ENCODE measurements around the gene GTF3C1.
A peak's percentile ranks its signal among the peaks of the same experiment; 100 is the strongest.

Gene GTF3C1

DNA sequence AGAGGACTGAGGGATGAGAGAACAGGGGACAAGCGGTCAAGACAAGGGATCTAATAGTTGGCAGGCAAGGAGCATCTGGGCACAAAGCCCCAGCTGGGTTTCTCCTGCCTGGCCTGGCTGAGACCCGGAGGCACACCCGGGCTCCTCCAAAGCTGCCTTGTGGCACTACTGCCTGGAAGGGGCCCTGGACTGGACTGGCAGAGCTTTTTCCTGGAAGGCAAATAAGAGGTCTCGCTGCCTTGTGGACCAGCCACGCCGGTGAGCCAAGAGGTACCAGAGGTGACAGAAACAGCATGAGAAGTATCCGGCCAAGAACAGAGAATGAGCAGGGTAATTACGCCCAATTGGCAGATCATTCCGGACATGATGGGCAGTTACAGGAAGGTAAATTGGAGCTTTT is 64.6 kb downstream of the GTF3C1 start:
- no peak for DNase-seq

DNA sequence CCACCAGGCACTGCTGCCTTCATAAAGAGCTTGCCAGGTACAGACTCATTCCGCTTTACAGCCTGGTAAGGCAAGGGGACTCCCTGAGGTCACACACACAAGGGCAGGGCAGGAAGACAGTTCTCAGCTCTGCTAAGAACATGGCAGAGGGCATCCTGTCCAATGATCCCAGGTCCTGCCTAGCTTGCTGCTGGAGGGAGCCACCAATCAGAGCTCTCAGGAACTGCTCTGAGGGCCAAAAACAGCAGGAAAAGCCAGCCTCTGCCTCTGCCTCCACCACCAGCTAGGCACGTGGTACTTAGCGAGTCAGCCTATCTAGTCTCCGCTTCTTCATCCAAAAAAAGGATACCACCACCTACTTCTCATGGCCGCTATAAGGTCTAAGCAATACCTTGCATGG is 66.1 kb downstream of the GTF3C1 start:
- no peak for DNase-seq

DNA sequence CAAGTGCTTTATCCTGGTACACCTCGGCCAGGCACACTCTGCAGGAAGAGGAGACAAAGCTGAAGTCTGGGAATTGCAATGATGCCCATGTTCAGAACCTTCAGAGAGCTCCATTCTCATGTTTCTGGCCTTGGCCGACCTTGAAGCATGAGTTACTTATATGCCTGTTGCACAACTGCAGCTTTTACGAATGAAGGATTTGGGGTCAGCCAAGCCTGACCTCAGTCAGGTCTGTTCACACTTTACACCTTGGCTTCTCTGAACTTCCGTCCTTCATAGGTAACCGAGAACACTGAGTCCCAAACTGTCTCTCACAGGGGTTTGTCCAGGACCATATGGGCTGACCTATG is 66.7 kb downstream of the GTF3C1 start:
- no peak for DNase-seq

DNA sequence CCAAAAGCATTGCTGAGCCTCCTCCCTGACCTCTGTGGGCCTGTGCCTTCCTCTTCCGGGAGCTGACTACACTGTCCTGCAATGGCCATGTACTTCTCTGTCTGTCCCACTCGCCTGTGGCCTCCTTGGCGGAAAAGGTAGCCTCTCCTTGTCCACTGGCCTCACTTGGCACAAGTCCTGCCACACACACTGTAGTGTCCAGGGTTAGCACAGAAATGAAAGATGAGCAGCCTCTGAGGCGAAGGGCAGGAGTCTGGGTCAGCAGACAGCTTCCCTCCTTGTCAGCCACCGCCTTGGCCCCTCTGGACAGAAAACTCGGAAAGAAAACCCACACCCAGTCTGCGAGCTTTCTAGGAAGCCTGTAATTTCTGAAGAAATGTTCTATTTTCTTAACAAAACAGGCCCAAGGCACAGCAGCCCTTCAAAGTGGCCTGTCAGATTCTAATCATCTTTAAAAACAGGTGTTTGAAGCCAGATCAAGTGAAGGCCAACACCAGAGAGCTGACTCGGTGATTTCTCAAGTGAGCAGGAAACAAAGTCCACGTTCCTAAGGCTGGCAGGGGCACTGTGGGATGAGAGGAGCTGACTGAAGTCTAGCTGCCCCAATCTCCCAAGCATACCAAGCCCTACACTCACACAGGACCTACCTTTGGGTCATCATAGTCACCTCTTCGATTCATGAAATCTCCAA is 67.2 kb downstream of the GTF3C1 start:
- no peak for DNase-seq

DNA sequence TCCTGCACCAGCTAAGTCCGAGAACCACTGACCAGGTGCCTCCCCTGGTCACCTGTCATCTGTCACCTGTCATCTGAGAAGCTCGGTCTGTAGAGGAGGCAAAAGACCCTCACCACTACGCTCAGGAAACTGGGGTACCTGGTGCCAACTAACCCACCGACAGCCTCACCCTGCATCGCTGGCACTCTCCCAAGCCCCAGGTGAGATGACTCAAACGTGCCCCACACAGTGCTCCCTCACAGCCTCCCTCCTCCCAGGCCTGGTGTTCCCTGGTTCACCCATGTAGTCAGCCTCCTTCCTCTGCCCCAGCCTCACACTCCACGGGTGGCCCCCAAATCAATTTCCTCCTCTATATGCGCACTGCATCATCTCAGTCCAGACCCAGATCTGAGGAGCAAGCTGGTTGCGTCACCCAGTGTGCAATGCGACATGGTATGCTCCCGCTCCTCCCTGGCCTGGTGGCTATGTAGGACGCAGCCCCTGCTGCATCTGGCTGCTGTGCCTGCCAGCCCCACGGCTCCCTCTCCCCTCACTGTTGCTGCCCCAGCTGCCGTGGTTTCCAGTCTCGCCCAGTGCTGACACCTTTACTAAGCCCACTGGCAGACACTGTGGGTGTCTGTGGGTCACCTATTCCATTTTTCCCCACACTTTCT is 68.3 kb downstream of the GTF3C1 start:
- DNase-seq, result no peak

DNA sequence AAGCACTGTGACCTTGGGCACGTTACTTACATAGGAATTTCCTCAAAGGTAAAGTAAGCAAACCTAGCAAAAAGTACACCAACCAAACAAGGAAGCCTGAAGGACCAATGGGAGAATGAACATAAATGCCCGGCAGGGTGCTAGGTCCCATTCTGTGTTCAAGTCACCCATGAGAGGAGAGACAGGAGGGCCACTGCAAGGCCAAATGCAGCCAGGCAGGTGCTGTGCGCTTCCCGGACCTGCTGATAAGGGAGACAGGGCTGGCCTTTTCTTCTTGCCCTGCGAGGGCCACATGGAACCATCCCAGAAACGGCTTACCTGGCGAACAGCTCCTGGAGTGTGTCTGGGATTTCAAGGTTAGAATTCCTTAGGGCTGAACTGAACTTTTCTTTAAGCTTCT is 69.0 kb downstream of the GTF3C1 start:
- no peak for DNase-seq

DNA sequence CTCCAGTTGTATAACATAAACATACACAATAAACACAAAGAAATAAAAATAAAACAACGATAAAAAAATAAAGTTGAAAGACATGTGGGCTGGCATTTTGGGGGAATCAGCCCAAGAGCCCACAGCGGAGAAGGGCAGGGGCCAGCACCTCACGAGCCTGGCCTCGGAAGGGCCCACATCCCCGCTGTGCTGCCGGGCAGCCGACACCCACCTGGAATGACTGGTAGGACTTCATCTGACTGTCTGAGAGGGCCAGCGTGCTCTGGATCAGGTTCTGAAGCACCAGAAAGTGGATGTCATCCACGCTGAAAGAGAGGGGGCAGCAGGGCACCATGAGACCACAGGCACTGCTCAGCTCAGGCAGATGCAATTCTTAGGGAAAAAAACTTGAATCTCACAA is 73.5 kb downstream of the GTF3C1 start:
- no peak for DNase-seq

DNA sequence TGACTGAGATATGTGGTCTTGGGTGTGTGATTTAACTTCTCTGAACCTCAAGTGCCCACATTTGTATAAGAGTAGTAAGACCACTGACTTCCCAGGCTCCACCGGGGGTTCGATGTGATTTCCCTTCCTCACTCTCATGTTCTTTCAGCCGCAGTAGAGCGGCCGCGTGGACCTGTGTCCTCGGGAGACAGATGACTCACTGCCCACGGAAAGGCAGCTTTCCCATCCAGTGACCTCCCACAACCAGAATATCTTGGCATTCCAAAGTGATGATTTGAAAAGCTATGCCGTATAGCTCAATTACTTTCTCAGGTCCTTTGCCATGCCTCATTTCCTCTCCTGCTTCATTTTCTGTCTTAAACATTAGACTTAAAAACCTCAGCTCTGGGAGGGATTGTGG is 74.2 kb downstream of the GTF3C1 start:
- no peak for DNase-seq

DNA sequence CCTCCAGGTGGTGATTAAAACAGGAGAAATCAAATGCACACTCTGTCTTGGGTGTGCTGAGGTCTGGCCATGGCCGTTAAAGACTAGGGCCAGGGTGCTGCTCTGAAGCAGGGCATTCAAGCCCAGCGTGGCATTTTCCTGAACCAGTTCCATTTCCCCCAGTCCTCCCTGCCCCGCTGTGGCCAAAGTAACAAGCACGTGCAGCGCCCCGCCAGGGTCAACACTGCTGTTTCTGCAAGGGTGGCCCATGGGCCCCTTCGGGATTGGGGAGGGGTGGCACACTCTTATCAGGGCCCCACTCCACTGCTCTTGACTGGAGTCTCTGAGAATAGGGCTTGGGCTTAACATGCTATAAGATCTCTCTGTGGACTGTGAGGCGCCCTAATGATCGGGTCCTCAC is 74.8 kb downstream of the GTF3C1 start:
- no peak for DNase-seq

DNA sequence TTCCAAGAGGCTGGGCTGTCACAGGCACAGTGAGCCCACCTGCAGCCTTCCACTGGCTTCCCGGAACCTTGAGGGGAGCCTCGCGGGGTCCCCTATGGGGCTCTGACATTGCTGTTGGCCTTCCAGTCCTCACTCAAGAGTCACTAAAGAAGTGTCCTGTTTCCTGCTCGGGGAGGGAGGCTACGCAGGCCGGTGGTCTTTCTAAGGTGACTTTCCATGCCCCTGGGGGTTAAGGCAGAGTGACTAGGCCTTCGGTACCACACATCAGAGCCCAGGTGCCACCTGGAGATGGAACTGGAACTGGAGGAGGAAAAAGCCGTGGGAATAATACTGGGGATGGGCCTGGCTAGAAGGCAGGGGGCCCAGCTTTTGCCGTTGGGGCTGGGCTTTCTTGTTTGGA is 75.7 kb downstream of the GTF3C1 start:
- DNase-seq, result no peak

DNA sequence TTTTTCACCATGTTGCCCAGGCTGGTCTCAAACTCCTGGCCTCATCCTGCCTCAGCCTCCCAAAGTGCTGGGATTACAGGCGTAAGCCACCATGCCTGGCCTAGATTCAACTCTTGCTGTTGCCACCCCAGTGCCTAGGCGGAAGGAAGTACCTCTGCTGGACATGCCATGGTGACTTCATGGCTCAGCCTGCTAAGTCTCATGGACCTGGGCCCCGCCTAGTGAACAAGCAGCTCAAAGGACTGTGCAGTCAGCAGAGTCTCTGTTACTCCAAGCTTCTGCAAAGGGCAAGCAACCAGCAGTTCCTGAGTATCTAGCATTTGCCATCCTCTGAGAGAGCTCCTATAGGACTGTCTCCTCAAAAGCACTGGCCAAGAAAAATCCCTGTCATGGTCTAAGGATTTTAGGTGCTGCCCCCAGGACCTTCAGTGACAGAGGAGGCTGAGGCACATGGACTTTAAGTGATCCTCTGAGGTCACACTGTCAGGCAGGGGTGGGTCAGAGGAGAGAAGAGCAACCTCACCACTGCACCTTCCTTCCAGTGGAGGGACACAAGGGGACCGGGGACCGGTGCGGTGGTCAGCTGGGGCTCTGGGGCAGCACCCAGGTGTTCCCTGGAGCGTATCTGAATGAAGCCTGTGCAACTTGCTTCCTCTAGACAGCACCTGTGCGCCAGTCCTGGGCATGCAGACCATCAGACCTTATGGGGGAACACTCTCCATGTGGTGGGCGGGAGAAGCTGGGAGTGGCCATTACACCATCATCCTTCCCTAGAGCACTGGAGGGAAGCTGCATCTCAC is 76.4 kb downstream of the GTF3C1 start:
- DNase-seq, result no peak

DNA sequence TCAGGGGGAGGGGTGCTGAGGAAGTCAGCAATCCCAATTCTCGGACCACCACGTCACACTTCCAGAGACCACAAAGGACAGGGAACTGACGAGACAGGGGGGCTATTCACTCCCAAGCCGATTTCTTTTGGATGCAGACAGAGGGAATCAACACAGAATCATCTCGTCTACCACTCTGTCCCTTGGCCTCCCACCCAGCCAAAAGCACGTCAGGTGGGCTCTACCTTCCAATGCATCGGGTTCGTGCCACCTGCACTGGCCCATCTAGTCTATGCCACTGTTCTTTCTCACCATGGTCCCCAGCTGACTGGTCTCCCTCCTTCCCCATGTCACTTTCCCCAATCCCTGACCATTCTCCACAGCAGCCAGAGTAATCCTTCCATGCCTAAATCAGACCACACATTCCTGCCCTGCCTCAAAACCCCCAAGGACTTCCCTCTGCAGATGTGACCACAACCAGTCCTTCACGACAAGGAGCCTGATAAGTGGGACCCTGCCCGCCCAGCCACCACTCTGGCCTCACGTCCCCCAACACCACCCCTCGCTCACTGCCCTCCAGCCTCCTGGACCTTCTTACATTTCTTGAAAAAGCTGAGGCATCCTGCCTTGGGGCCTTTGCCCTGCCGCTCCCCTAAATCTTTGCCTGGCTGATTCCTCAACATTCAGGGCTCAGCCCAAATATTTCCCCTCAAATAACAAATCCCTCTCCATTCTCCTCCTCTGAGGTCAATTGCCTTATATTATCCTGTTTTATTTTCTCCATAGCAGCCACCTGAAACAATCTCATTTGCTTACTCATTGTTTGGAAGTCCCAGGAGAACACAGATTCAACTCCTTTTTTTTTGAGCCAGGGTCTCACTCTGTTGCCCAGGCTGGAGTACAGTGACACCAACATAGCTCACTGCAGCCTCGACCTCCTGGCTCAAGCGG is 77.4 kb downstream of the GTF3C1 start:
- DNase-seq, result no peak

DNA sequence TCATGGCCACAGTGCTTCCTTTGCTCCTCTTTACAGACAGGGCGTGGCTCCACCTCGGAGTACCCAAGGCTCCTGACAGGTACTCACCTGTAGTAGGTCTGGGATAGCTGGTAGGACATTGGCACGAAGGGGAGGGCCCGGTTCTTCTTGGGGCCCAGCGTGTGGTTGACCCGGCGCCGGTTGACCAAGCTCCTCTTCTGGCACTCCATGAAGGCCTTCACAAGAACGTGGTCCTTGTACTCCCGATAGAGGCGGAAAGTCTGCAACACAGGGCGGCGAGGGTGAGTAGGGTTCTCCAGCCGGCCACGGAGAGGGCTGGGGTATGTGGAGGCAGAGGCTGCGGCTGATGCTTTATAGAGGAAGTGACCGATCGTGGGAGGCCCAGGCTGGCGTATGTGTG is 78.1 kb downstream of the GTF3C1 start:
- DNase-seq, result no peak

DNA sequence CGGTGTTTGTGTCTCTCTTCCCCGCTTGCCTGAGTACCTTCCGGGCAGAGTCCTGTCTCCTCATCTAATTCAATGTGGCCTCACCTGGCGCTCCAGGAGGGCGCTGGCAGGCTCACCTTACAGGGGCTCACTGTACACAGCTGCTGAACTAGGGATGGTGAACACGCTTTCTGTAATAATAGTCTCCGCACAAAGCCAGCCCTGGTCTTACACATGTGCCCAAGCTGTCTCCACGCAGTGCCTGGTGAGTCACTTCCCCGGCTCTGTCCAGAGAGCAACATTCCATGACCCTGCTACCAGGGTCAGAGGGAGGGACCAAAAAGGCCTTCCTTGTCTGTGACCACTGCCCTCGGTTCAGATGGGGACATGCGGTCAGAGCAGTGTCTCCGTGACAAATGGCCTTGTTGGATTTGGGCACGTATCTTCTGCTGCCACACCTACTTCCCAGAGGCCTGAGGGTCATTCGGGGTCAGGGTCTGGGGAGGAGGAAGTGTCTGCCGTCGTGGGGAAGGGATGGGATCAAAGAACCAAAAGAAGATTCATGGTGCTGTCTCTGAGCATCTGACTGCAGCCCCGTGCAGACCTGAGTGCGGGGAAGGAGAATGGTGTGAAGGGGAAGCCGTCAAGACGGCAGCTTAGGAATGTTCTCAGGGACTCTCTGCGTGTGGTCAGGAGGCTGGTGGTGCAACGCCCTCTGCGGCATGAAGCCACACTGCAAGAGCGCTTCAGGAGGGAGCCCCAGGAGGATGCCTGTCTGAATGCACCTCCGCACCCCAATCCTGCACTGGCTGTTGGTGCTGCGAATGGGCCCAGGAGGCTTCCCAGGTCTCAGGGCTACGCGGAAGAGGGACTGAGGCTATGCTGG is 78.9 kb downstream of the GTF3C1 start:
- DNase-seq, result no peak

DNA sequence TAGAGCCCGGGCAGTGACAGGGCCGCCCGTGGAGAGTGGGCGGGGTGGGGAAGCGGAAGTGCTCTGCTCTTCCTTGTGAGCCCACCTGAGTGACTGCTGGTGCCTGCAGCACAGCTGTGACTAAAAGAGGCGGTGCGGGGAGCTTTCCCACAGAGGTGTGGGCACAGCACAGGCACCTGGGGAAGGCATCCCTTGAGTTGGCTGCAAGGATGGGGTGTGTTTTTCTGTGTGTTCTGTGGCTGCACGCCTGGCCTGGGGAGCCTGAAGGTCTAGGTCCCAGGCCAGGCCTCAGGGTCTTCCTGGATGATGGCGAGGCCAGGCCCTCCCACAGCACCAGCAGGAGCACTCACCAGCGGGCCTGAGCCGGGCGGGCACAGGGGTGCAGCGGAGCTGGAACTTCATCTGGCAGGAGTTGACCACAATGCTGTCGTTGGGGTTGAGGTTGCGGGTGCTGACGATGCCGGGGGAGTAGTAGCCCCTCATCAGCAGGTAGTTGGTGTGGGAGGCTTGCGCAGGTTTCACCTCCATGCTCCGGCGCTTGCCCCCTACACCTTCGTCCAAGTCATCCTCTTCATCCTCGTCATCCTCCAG is 80.7 kb downstream of the GTF3C1 start:
- no peak for DNase-seq

DNA sequence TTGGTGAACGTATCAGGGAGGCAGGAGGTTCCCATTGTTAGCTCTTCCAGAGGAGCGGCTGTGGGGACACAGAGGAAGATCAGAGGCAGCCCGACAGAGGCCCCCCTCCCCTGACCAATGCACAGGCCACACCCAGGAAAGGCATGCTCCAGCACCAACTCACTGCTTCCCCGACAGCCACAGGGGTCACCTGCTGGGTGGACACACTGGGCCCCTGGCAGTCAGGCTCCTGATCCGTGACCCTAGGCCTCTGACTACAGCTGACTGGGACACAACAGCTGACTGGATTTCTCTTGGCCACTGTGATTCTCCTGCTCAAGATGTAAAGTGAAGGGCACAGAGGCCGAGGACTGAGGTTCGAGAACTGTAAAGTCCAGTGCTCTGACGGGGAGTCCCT is 84.2 kb downstream of the GTF3C1 start:
- DNase-seq, result no peak

DNA sequence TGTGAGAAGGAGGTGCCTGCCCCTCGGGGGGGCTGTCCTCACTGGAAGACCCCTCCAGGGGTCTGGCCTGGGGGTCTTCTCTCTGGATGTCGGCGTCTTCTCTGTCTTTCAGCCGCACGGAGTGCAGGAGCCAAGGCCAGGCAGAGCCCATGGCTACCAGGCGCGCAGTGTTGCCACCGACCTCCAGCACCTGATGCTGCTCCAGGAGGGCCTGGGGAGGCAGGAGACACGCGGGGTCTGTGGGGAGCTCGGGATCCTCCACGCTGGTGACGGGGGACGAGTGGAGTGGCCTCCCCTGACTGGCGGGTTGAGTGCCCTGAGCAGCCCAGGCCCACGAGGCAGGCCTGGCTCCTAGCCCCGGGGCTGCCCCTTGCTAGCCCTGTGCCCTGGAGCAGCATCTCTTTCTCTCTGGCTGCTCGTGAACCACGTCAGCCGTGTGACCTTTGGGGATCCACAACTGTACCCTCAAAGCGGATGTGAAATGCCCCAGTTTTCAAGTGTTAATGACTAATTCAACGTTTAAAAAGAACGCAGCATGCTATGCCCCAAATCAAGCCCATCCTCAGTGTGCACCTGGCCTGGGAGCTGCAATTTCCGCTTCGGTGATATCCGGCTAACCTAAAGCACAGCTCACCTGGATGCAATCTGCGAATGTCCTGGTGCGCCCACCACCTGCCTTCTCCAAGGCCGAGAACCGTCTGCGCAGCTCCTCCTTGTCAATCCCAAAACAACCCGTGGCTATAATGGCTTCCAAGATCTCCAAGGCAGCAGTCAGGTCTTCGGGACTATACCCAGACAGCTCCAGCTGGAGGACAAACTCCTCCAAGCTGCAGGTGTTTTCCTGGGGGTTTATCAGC is 84.9 kb downstream of the GTF3C1 start:
- DNase-seq, result no peak

DNA sequence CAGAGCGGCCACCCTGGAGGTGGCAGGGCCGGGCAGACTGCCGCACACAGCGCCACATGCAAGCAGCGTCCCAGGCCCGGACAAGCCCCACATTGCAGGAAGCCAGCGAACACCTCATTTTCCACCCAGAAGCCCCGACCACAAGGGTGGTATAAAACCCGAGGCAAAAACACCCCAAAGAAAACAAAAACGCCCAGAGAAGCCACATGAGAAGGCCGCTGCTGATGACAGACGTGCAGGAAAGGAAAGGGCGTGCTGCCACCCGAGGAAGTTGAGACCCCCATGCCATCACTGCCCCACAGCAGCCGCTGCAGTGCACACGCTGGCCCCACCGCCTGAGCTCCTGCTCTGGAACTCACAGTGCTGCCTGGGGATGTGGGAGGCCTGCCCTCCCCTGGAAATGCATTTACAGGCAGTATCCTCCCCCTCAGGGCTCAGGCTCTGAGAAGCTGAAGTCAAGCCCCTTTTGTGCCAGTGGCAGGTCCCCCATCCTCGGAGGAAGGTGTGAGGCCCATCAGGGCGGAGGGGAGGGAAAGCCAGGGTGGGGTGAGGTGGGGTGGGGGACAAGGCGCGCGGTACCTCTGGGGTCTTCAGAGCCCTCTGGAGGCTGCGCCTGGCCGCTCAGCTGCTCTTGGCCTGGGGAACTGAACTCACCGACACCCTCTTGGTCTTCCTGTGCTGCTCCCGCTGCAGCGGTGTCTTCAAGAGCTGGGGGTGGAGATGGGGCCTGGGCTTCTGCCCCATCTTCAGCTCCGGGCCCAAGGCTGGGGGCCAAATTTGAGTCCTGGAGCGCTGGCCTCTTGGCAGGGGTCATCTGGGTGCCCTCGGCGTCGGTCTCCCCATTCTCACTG is 85.7 kb downstream of the GTF3C1 start:
- DNase-seq, result peak; percentile 59

DNA sequence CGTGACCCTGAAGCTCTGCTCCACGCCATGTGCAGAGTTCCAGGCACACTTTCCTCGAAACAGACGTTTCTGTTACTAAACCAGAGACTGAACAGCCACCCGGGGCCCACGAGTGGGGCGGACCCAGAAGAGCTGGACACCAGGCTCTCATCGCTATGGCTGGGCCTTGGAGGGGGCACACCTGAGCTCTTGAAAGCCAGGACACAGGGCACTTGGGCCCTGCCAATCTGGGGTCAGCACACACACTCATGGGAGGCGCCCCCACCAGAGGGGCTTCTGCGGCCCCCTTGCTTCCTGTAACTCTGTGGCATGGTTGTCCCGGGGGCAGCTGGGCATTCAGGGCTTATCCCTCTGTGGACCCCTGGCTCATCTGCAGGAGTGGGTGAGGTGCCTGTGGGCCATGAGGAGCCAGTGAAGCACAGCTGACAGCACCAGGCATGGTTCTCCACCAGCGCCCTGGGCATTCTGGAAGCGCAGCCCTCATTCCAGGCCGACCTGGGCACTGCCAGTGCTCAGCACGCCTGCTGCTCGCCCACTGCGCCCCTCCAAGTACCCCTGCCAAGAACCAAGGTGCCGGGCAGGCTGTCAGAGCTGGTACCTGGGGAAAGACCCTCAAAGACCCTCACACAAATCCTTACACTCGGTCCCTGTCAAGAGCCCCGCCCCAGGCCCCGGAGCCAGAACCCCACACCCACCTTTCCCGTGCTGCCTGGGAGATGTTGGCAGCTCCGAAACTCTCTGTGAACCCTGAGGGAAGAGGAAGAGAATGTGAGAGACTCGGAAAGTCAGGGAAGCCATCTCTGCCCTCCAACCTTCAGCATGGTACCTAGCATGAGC is 86.6 kb downstream of the GTF3C1 start:
- no peak for DNase-seq
